Measurements from ENCODE around the gene KLF16. TPM values are rescaled to one million over a fixed set of nuclear protein-coding genes. Genes with fewer than 3 reads are reported as not detected.

The KLF16 gene
- total and polyA plus RNA-seq, 11 donors = 2.9 to 19.7 (median 9.2) TPM

DNA sequence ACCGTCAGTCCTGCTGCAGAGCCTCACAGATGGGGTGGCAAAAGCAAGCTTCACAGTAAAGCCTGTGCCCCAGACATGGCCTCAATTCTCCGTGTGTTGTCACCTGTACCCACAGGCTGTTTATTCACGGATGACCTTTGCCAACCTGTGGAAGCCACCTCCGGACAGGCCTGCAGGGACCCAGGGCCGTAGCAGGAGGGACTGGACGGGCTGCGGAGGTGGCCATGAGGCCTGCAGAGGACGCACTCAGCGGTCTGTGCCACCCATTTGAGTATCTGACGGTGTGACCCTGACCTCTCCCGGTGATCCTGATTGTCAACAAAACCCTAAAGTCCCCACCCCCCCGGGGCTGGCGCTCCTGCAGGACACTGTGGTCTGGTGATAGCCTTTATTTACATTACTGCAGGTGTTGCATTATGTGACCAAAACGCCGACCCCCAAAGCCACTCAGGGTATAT is 7.8 kb upstream of the KLF16 start:
- Histone ChIP-seq H3K27ac (no peak overlapping the region), H3K4me1 (peaks cover 7 to 45% (median 34%) of the 10 kb centered on the region in 12 donors), H3K36me3 (peaks cover 0 to 16% (median 10%) of the 10 kb centered on the region in 9 donors), H3K27me3 (no peaks in the 10 kb centered on the region), H3K9me3 (no peaks in the 10 kb centered on the region), H3K4me3 (no peak overlapping the region)
- DNase-seq (no peak), ATAC-seq (no peak)
- intact Hi-C loops (cut with DNase I) = no loop called here
- TF ChIP-seq POLR2A (IDR thresholded peaks at IDR 0.05) = no peak
- 85 to 89% (median 88%) methylated on average over 15 of the region's 15 CpGs for WGBS, 4 donors

GRCh38 chr19:1868971-1869370 is 5.6 kb upstream of the KLF16 start:
- H3K27ac ChIP-seq = peak overlapping the region in 1 of 12 donors; percentile 11
- intact Hi-C loops (cut with DNase I) = loop anchor here in 1 of 10 donors (10.0 kb wide), 1 partner anchor 196 kb away; no protein-coding TSS in a partner anchor
- H3K4me3 ChIP-seq = no peak overlapping the region
- peaks cover 0 to 16% (median 10%) of the 10 kb centered on the region in 9 donors for H3K36me3 ChIP-seq
- no peak for DNase-seq
- 80 to 88% (median 83%) methylated on average over 7 of the region's 7 CpGs for WGBS, 4 donors
- no peak for ATAC-seq
- H3K27me3 ChIP-seq = no peaks in the 10 kb centered on the region
- no peaks in the 10 kb centered on the region for H3K9me3 ChIP-seq
- peaks cover 7 to 40% (median 27%) of the 10 kb centered on the region in 12 donors for H3K4me1 ChIP-seq
- no peak for TF ChIP-seq CTCF (IDR thresholded peaks at IDR 0.05)
- no peak for TF ChIP-seq POLR2A (IDR thresholded peaks at IDR 0.05)

- peaks cover 0 to 16% (median 10%) of the 10 kb centered on the region in 9 donors for H3K36me3 ChIP-seq
- DNase-seq (no peak), ATAC-seq (no peak)
- H3K4me1 ChIP-seq = peaks cover 0 to 27% (median 13%) of the 10 kb centered on the region in 12 donors
- H3K27ac ChIP-seq = no peak overlapping the region
- WGBS, 4 donors = 88 to 96% (median 93%) methylated on average over 9 of the region's 9 CpGs
- intact Hi-C loops (cut with DNase I) = loop anchor here in 1 of 10 donors (10.0 kb wide), 1 partner anchor 197 kb away; no protein-coding TSS in a partner anchor
- H3K4me3 ChIP-seq = no peak overlapping the region
- no peak for TF ChIP-seq POLR2A (IDR thresholded peaks at IDR 0.05)
- TF ChIP-seq CTCF (IDR thresholded peaks at IDR 0.05) = no peak
- H3K9me3 ChIP-seq = no peaks in the 10 kb centered on the region
- H3K27me3 ChIP-seq = no peaks in the 10 kb centered on the region
These were observed 4.0 kb upstream of the KLF16 start for GRCh38 chr19:1867349-1867724.

- intact Hi-C loops (cut with DNase I) = loop anchor here in 1 of 10 donors (10.0 kb wide), 1 partner anchor 198 kb away; no protein-coding TSS in a partner anchor
- 90 to 91% (median 90%) methylated on average over 8 of the region's 8 CpGs for WGBS, 4 donors
- no peaks in the 10 kb centered on the region for H3K9me3 ChIP-seq
These were observed 3.4 kb upstream of the KLF16 start for GRCh38 chr19:1866693-1867348.

More at GRCh38 chr19:1866693-1867348, 3.4 kb upstream of the KLF16 start:
- Histone ChIP-seq H3K36me3 (peaks cover 0 to 15% (median 10%) of the 10 kb centered on the region in 9 donors), H3K27me3 (no peaks in the 10 kb centered on the region), H3K27ac (no peak overlapping the region), H3K4me1 (peaks cover 0 to 27% (median 13%) of the 10 kb centered on the region in 12 donors), H3K4me3 (no peak overlapping the region)
- DNase-seq (peak in 1 of 5 donors; percentile 24), ATAC-seq (no peak)
- TF ChIP-seq CTCF (IDR thresholded peaks at IDR 0.05) (no peak), POLR2A (IDR thresholded peaks at IDR 0.05) (no peak)
